PC-3 (cell line): ENCODE results near the gene PRKN. TPM values are rescaled to one million over a fixed set of nuclear protein-coding genes. Genes with fewer than 3 reads are reported as not detected.

ENCODE experiments used
- ATAC-seq: fragments of 200-7000 bp; cut with Tn5 transposase; 2 replicates; pipeline ENCODE4 v1.9.1; 2020; ENCODE audit warnings: mild to moderate bottlenecking, moderate library complexity
- BruUV-seq: library from RNA; stranded (reverse); fragments of 400-500 nt; replicated peaks from 2 replicates; lab custom pipeline; 2021; lab: Mats Ljungman, UMichigan
- CTCF ChIA-PET: fragments of 300-600 bp; sonication (Branson Sonifier 250); formaldehyde crosslinking; loops from one replicate; lab custom pipeline; 2022; ENCODE audit warnings: antibody characterized with exemption; lab: Charles Lee
- POLR2A ChIA-PET: fragments of 300-600 bp; sonication (Branson Sonifier 250); formaldehyde crosslinking; loops from one replicate; lab custom pipeline; 2022; ENCODE audit warnings: antibody characterized with exemption; ENCODE audit not compliant: unreplicated experiment; lab: Charles Lee
- DNase-seq: peaks from one replicate; pipeline ENCODE4 v3.0.0-alpha.2; 2015
- H2AFZ ChIP-seq: fragments of 300-600 bp; sonication (generic); 2 replicates; pipeline ENCODE4 v1.6.0; 2016; ENCODE audit warnings: antibody characterized with exemption, low read length
- H3F3A ChIP-seq: fragments of 300-600 bp; sonication (generic); one replicate; pipeline ENCODE4 v1.6.0; 2017; ENCODE audit warnings: antibody characterized with exemption, low read length, control low read depth, mild to moderate bottlenecking; ENCODE audit not compliant: unreplicated experiment
- H3K27ac ChIP-seq: fragments of 300-600 bp; sonication (generic); 2 replicates; pipeline ENCODE4 v1.5.1; 2016; ENCODE audit warnings: mild to moderate bottlenecking, low read length
- H3K27me3 ChIP-seq: fragments of 300-600 bp; sonication (generic); 2 replicates; pipeline ENCODE4 v1.6.1; 2016; ENCODE audit warnings: low read length, mixed read lengths
- H3K36me3 ChIP-seq: fragments of 300-600 bp; sonication (generic); 2 replicates; pipeline ENCODE4 v1.6.1; 2016; ENCODE audit warnings: low read depth, mixed run types, low read length, mixed read lengths
- H3K4me1 ChIP-seq: fragments of 300-600 bp; sonication (generic); 2 replicates; pipeline ENCODE4 v1.5.1; 2016; ENCODE audit warnings: low read length; ENCODE audit not compliant: insufficient read depth
- H3K4me2 ChIP-seq: fragments of 300-600 bp; sonication (generic); 2 replicates; pipeline ENCODE4 v1.6.0; 2016; ENCODE audit warnings: low read length
- H3K4me3 ChIP-seq: fragments of 300-600 bp; sonication (generic); 2 replicates; pipeline ENCODE4 v1.5.1; 2016; ENCODE audit warnings: mild to moderate bottlenecking, low read length, mixed read lengths
- H3K79me2 ChIP-seq: fragments of 300-600 bp; sonication (generic); 2 replicates; pipeline ENCODE4 v1.6.1; 2017; ENCODE audit warnings: low read length, mixed read lengths
- H3K9ac ChIP-seq: fragments of 300-600 bp; sonication (generic); 2 replicates; pipeline ENCODE4 v1.6.0; 2016; ENCODE audit warnings: mild to moderate bottlenecking, low read length
- H3K9me2 ChIP-seq: fragments of 300-600 bp; sonication (generic); replicated peaks from 2 replicates; pipeline ENCODE4 v1.6.1; 2016; ENCODE audit warnings: mixed run types, low read length, mixed read lengths
- H3K9me3 ChIP-seq: fragments of 300-600 bp; sonication (generic); 2 replicates; pipeline ENCODE4 v1.6.1; 2016; ENCODE audit warnings: low read length, mixed read lengths
- H4K20me1 ChIP-seq: fragments of 300-600 bp; sonication (generic); 2 replicates; pipeline ENCODE4 v1.6.1; 2016; ENCODE audit warnings: low read length, mixed read lengths
- EZH2 ChIP-seq: fragments of 300-600 bp; sonication (generic); IDR thresholded peaks from one replicate; pipeline ENCODE4 v1.6.1; 2017; ENCODE audit warnings: antibody characterized with exemption, mild to moderate bottlenecking, low read length; ENCODE audit not compliant: unreplicated experiment
- EZH2phosphoT487 ChIP-seq: fragments of 300-600 bp; sonication (generic); IDR thresholded peaks from 2 replicates; pipeline ENCODE4 v1.6.1; 2018; ENCODE audit warnings: mild to moderate bottlenecking, antibody characterized with exemption, low read length, borderline replicate concordance
- intact Hi-C: fragments of 100-400 bp; cut with micrococcal nuclease; formaldehyde crosslinking; loops from 2 replicates; pipeline ENCODE4 v1.9.0; 2023
- total RNA-seq: library from RNA; depleted of rRNA; stranded (reverse); fragments of >200 nt; gene quantifications from 2 replicates; pipeline ENCODE4 v1.2.3, GENCODE V29; 2014
- TF ChIP-seq, protein P1 (sequence below): fragments of 300-600 bp; sonication (generic); conservative IDR thresholded peaks from 2 replicates; pipeline ENCODE4 v1.5.1; 2017; ENCODE audit warnings: antibody characterized with exemption, low read depth, mild to moderate bottlenecking, low read length

PRKN gene
- total RNA-seq, 1 experiment from 2014 or later = not detected

DNA sequence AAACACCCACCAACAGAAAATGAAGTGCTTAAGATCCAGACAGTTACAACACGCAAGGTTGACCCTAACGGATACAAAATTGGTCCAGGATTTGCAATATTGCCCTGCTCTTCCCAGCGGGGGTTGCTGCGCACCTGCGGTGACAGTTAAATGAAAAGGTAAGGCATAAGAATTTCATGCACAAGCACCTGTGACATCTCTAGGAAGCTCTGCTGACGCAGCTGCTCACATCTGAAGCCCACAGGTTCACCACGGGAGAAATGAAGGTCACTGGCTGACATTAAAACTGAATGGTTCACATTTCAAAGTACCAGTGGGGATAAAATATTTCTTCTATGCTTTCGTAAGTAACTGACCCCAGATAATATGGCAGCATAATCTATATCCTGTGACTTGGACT lies 764.4 kb downstream of the PRKN start:
- POLR2A ChIA-PET = no interaction called here
- no peak for DNase-seq
- H3K27ac ChIP-seq = no peak overlapping the region
- no peaks in the 10 kb centered on the region for H3K36me3 ChIP-seq
- BruUV-seq = no TSS peak
- no peaks in the 10 kb centered on the region for H3F3A ChIP-seq
- no peaks in the 10 kb centered on the region for H3K79me2 ChIP-seq
- H2AFZ ChIP-seq = no peak overlapping the region
- H3K4me2 ChIP-seq = no peak overlapping the region
- no peak for ATAC-seq
- H3K9me2 ChIP-seq = no peaks in the 10 kb centered on the region
- intact Hi-C loops = no loop called here
- TF ChIP-seq EZH2phosphoT487 = no peak
- TF ChIP-seq, protein P1, sequence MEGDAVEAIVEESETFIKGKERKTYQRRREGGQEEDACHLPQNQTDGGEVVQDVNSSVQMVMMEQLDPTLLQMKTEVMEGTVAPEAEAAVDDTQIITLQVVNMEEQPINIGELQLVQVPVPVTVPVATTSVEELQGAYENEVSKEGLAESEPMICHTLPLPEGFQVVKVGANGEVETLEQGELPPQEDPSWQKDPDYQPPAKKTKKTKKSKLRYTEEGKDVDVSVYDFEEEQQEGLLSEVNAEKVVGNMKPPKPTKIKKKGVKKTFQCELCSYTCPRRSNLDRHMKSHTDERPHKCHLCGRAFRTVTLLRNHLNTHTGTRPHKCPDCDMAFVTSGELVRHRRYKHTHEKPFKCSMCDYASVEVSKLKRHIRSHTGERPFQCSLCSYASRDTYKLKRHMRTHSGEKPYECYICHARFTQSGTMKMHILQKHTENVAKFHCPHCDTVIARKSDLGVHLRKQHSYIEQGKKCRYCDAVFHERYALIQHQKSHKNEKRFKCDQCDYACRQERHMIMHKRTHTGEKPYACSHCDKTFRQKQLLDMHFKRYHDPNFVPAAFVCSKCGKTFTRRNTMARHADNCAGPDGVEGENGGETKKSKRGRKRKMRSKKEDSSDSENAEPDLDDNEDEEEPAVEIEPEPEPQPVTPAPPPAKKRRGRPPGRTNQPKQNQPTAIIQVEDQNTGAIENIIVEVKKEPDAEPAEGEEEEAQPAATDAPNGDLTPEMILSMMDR = no peak
- no peak for TF ChIP-seq EZH2
- CTCF ChIA-PET = no interaction called here
- H3K4me1 ChIP-seq = no peaks in the 10 kb centered on the region
- peaks cover 57% of the 10 kb centered on the region for H3K27me3 ChIP-seq
- H3K9ac ChIP-seq = no peak overlapping the region
- H4K20me1 ChIP-seq = no peaks in the 10 kb centered on the region
- no peaks in the 10 kb centered on the region for H3K9me3 ChIP-seq
- H3K4me3 ChIP-seq = no peak overlapping the region

DNA sequence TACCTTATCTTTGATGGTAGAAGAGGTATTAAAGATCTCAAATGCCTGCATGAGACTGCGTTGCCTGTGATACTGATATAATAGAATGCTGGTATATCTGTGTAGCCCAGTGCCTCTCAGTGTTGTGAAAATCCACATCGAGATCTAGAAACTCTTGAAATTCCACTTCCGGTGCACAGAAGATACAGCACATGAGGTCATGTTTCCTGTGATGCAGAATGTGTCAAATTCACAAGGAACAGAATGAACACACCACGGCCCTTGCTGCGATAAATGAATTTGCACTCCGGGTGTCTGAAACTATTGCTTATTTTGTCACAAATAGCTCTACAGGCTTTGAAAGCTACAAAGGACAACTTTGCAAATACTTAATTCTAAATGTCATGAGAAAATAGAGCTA lies 765.8 kb downstream of the PRKN start:
- no peak for TF ChIP-seq EZH2
- TF ChIP-seq, protein P1 = no peak
- TF ChIP-seq EZH2phosphoT487 = no peak
- CTCF ChIA-PET = no interaction called here
- no peaks in the 10 kb centered on the region for H3F3A ChIP-seq
- H3K9me2 ChIP-seq = no peaks in the 10 kb centered on the region
- ATAC-seq (no peak), DNase-seq (no peak)
- H4K20me1 ChIP-seq = no peaks in the 10 kb centered on the region
- POLR2A ChIA-PET = no interaction called here
- H3K79me2 ChIP-seq = no peaks in the 10 kb centered on the region
- H3K9ac ChIP-seq = no peak overlapping the region
- no peaks in the 10 kb centered on the region for H3K36me3 ChIP-seq
- H3K27me3 ChIP-seq = peaks cover 57% of the 10 kb centered on the region
- H3K4me2 ChIP-seq = no peak overlapping the region
- no peaks in the 10 kb centered on the region for H3K4me1 ChIP-seq
- H2AFZ ChIP-seq = no peak overlapping the region
- H3K4me3 ChIP-seq = no peak overlapping the region
- H3K9me3 ChIP-seq = no peaks in the 10 kb centered on the region
- H3K27ac ChIP-seq = no peak overlapping the region
- no TSS peak for BruUV-seq
- intact Hi-C loops = no loop called here

DNA sequence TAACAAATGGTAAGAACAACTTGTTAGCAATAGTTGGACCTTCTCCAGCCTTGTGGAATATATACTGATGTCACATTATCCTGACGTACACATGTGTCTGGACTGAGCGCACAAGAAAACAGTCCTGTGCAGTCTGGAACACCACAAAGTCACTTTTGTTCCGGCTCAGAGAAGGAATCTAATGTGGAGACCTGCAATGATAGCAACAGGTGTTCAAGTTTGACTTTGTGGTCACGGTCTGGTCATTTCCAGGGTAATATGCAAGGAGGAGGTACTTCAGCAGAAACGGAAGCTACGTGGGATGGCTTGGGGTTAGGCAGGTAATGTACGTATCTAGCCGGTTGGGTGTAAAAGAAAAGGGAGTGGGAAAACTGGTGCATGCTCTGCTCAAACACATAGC lies 766.5 kb downstream of the PRKN start:
- H3F3A ChIP-seq = no peaks in the 10 kb centered on the region
- DNase-seq (no peak), ATAC-seq (no peak)
- H3K4me1 ChIP-seq = no peaks in the 10 kb centered on the region
- no peak overlapping the region for H3K27ac ChIP-seq
- H3K9me2 ChIP-seq = no peaks in the 10 kb centered on the region
- no peaks in the 10 kb centered on the region for H3K36me3 ChIP-seq
- no peak overlapping the region for H3K9ac ChIP-seq
- H3K4me3 ChIP-seq = no peak overlapping the region
- H3K4me2 ChIP-seq = no peak overlapping the region
- peaks cover 55% of the 10 kb centered on the region for H3K27me3 ChIP-seq
- intact Hi-C loops = no loop called here
- POLR2A ChIA-PET = no interaction called here
- no peak overlapping the region for H2AFZ ChIP-seq
- CTCF ChIA-PET = no interaction called here
- BruUV-seq = no TSS peak
- no peaks in the 10 kb centered on the region for H4K20me1 ChIP-seq
- H3K79me2 ChIP-seq = no peaks in the 10 kb centered on the region
- no peaks in the 10 kb centered on the region for H3K9me3 ChIP-seq
- TF ChIP-seq EZH2phosphoT487 = no peak
- no peak for TF ChIP-seq EZH2
